Mesodermal cell (in vitro differentiated cells): ENCODE measurements around the gene PNPLA7.
"Not testable (repeated sequence)": the region's sequence is repeated elsewhere in the genome, so short reads cannot be mapped to it uniquely, and the experiment has no call there.

Experiments used
- H3K27ac ChIP-seq: 2 replicates; pipeline ENCODE4 v1.7.0; 2013; ENCODE audit warnings: mild to moderate bottlenecking, low read depth, low read length, moderate library complexity; ENCODE audit not compliant: severe bottlenecking
- H3K36me3 ChIP-seq: 2 replicates; pipeline ENCODE4 v1.7.1; 2013; ENCODE audit warnings: mild to moderate bottlenecking, low read length, moderate library complexity; ENCODE audit not compliant: control insufficient read depth, insufficient read depth
- H3K4me1 ChIP-seq: one replicate; pipeline ENCODE4 v1.7.1; 2013; ENCODE audit warnings: mild to moderate bottlenecking, low read length; ENCODE audit not compliant: insufficient read depth, control insufficient read depth, poor library complexity, severe bottlenecking
- H3K4me3 ChIP-seq: 2 replicates; pipeline ENCODE4 v1.7.0; 2013; ENCODE audit warnings: low read length, control low read depth, mild to moderate bottlenecking; ENCODE audit not compliant: insufficient read depth, poor library complexity, severe bottlenecking; ENCODE audit errors: extremely low read depth
- H3K9me3 ChIP-seq: 2 replicates; pipeline ENCODE4 v1.7.1; 2013; ENCODE audit warnings: mild to moderate bottlenecking, low read length, moderate library complexity; ENCODE audit not compliant: control insufficient read depth
- WGBS, 2 experiments: methylation state at CpG; one replicate each; pipeline ENCODE4 v1.1.5; 2013; ENCODE audit warnings: missing lambda C conversion rate in 2 of 2; ENCODE audit not compliant: insufficient coverage in 2 of 2; 5-methylcytosine and 5-hydroxymethylcytosine counted together

The PNPLA7 gene

DNA sequence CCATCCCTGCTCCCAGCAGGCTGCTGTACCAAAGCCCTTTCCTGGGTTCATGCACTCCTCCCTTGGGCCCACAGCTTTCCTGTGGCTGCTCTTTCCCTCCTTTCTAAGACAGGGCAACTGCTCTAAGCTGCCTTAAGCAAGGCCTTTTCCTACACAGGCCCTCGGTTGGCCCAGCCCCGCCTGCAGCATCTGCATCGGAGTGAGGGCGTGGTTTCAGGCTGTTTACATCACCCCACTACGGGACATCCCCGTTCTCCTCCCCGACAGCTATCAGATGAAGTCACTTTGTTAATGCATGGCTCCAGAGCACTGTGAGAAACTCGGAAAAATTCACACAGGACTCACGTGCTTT lies 25.1 kb upstream of the PNPLA7 start:
- H3K4me3 ChIP-seq = no peak overlapping the region
- no peaks in the 10 kb centered on the region for H3K9me3 ChIP-seq
- no peak overlapping the region for H3K27ac ChIP-seq
- 94% methylated on average over 9 of the region's 9 CpGs for WGBS, 2 experiments
- peaks cover 57% of the 10 kb centered on the region for H3K36me3 ChIP-seq
- H3K4me1 ChIP-seq = peaks cover 8% of the 10 kb centered on the region

DNA sequence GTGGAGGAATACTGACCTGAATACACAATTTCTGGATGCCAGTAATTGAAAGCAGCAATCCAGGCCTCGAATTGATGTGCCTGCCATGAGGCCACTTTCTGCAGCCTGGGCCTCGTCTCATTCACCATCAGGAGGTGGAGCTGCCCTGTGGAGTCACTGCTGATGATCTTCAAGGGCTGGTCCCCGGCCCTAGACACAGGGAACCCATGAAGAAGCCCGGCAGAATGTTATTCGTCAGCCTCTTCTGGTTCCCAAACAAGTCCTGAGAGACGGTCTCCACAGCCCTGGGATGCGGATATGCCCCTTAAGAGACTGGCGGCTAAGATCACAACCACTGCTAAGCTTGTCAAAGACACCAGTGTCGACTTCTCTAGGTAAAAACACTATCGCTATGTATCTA lies 24.0 kb upstream of the PNPLA7 start:
- H3K4me3 ChIP-seq = no peak overlapping the region
- H3K4me1 ChIP-seq = peaks cover 8% of the 10 kb centered on the region
- H3K27ac ChIP-seq = no peak overlapping the region
- H3K9me3 ChIP-seq = no peaks in the 10 kb centered on the region
- 95 to 97% methylated on average over 10 of the region's 10 CpGs for WGBS, 2 experiments
- peaks cover 53% of the 10 kb centered on the region for H3K36me3 ChIP-seq

GRCh38 chr9:137570566-137570965 lies 20.4 kb upstream of the PNPLA7 start:
- WGBS, 2 experiments = 96 to 100% methylated on average over 2 of the region's 3 CpGs
- H3K9me3 ChIP-seq = no peaks in the 10 kb centered on the region

DNA sequence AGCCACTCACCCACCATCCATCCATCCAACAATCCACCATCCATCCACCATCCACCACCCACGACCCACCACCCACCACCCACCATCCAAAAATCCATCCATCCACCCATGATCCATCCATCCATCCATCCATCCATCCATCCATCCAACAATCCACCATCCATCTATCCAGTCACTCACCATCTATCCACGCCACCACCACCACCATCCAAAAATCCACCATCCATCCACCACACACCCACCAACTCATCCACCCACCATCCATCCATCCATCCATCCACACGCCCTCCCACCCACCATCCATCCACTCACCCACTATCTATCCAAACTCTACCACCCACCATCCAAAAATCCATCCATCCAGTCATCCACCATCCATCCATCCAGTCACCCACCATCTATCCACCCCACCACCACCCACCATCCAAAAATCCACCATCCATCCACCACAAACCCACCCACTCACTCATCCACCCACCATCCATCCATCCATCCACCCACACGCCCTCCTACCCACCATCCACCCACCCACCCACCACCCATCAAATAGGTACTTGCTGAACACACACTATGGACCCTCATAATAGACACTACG lies 19.5 kb upstream of the PNPLA7 start:
- Histone ChIP-seq H3K4me1 (no peaks in the 10 kb centered on the region), H3K36me3 (peaks cover 40% of the 10 kb centered on the region), H3K27ac (no peak overlapping the region), H3K9me3 (no peaks in the 10 kb centered on the region), H3K4me3 (no peak overlapping the region)
- WGBS, 2 experiments = 88 to 97% methylated on average over 5 of the region's 5 CpGs

More at GRCh38 chr9:137570566-137570965, 20.4 kb upstream of the PNPLA7 start:
- no peaks in the 10 kb centered on the region for H3K4me1 ChIP-seq
- no peak overlapping the region for H3K27ac ChIP-seq
- peaks cover 45% of the 10 kb centered on the region for H3K36me3 ChIP-seq
- no peak overlapping the region for H3K4me3 ChIP-seq

DNA sequence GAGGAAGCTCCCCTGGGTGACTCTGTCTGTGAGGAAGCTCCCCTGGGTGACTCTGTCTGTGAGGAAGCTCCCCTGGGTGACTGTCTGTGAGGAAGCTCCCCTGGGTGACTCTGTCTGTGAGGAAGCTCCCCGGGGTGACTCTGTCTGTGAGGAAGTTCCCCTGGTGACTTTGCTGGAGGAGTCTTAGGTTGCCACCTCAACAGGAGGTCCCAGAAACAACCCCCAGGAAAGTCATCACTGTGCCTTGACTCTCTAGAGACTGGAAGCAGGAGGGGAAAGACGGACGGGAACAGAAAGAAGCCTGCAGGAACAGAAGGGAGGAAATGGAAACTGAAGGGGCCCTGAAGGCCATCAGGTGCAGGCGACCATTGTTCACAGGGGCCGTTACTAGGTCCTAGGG lies 18.2 kb upstream of the PNPLA7 start:
- 96 to 97% methylated on average over 2 to 4 of the region's 5 CpGs for WGBS, 2 experiments
- H3K27ac ChIP-seq, H3K4me1 ChIP-seq, H3K9me3 ChIP-seq, H3K4me3 ChIP-seq: not testable (repeated sequence)
- peaks cover 43% of the 10 kb centered on the region for H3K36me3 ChIP-seq

- H3K27ac ChIP-seq = no peak overlapping the region
- 93 to 100% methylated on average over 7 to 11 of the region's 18 CpGs for WGBS, 2 experiments
- H3K4me3 ChIP-seq = no peak overlapping the region
- peaks cover 47% of the 10 kb centered on the region for H3K36me3 ChIP-seq
- H3K9me3 ChIP-seq = no peaks in the 10 kb centered on the region
- H3K4me1 ChIP-seq = no peaks in the 10 kb centered on the region
Observed at GRCh38 chr9:137564817-137565411, 14.7 kb upstream of the PNPLA7 start.

DNA sequence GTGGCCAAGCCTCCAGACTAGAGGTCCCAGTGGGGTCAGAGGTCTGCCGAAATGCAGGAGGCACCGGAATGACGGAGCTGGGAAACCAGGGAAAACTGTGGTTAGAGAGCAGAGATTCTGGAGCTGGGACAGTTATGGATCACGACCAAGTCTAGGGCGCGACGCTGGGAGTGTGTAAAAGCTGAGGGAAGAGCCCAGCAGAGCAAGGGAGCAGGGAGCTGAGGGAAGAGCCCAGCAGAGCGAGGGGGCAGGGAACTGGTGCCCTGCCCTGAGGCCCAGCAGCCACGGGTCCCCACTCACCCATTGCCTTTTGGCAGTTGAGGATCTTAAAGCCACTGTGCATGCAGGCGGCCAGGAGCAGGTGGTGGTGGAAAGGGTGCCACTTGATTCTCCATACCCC lies 13.9 kb upstream of the PNPLA7 start:
- WGBS, 2 experiments = 97% methylated on average over 9 to 10 of the region's 10 CpGs
- no peaks in the 10 kb centered on the region for H3K4me1 ChIP-seq
- H3K36me3 ChIP-seq = peaks cover 52% of the 10 kb centered on the region
- H3K27ac ChIP-seq = no peak overlapping the region
- H3K9me3 ChIP-seq = no peaks in the 10 kb centered on the region
- H3K4me3 ChIP-seq = no peak overlapping the region

DNA sequence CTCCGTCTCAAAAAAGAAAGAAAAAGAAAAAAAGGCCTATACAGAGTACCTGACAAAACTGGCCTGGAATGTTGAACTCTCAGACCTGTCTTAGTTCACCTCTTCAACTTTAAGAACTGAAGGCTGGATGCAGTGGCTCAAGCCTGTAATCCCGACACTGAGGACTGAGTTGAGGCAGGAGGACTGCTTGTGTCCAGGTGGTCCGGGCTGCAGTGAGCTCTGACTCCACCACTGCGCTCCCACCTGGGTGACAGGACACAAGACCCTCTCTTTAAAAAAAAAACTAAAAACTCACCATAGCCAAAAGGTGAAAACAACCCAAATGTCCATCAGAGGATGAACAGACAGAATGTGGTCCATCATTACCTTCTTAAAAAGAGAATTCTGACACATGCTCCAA lies 7.9 kb upstream of the PNPLA7 start:
- H3K4me3 ChIP-seq = no peak overlapping the region
- WGBS, 2 experiments = 92 to 100% methylated on average over 3 to 4 of the region's 4 CpGs
- H3K4me1 ChIP-seq = no peaks in the 10 kb centered on the region
- no peak overlapping the region for H3K27ac ChIP-seq
- H3K36me3 ChIP-seq = peaks cover 79% of the 10 kb centered on the region
- H3K9me3 ChIP-seq = no peaks in the 10 kb centered on the region

DNA sequence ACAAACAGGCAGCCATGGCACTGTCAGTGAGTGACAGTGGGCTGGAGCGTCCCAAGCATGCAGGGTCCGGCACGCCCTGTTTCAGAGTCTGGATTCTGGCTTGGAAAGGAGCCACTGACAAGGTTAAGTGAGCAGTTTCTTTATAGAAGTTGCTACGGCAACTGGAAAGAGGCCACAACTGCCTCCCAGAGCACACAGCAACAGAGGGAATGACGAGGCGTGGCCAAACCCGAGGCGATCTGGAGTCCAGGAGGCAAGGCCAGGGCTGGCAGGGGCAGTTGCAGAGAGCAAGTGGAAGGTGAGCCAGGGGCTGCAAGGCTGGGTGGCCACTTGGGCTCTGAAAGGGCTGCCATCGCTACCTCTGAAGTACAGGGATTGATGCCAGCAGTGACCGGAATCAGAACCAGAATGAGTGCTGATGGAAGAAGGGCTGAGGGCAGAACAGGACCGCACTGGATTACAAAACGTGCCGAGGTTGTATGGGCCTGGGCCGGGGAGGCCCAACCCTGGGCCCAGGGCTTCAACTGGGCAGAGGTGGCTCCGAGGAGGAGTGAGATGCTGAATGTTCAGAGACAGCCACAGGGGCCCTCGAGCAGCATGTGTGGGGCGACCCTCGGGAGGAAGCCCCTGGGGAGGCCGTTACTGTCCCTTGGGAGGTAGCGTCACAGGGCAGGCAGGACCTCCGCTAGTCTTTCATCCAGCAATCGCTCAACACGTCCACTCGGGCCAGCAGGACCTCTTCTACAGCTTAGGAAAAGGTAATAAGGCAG lies 6.1 kb upstream of the PNPLA7 start:
- peaks cover 70% of the 10 kb centered on the region for H3K36me3 ChIP-seq
- H3K27ac ChIP-seq = peak overlapping the region; percentile 10
- H3K4me1 ChIP-seq = peaks cover 4% of the 10 kb centered on the region
- H3K9me3 ChIP-seq = no peaks in the 10 kb centered on the region
- WGBS, 2 experiments = 90 to 95% methylated on average over 23 to 24 of the region's 24 CpGs
- no peak overlapping the region for H3K4me3 ChIP-seq

- no peaks in the 10 kb centered on the region for H3K9me3 ChIP-seq
- peaks cover 4% of the 10 kb centered on the region for H3K4me1 ChIP-seq
- H3K36me3 ChIP-seq = peaks cover 63% of the 10 kb centered on the region
- no peak overlapping the region for H3K27ac ChIP-seq
- 94 to 95% methylated on average over 9 to 10 of the region's 10 CpGs for WGBS, 2 experiments
- no peak overlapping the region for H3K4me3 ChIP-seq
Observed at GRCh38 chr9:137555179-137555578, 5.0 kb upstream of the PNPLA7 start.

- H3K9me3 ChIP-seq = no peaks in the 10 kb centered on the region
- H3K4me3 ChIP-seq = no peak overlapping the region
- no CpG with 5 or more reads among the region's 1 CpG for WGBS, 2 experiments
- H3K4me1 ChIP-seq = peaks cover 4% of the 10 kb centered on the region
- no peak overlapping the region for H3K27ac ChIP-seq
- H3K36me3 ChIP-seq = peaks cover 56% of the 10 kb centered on the region
Observed at GRCh38 chr9:137554349-137554748, 4.1 kb upstream of the PNPLA7 start.
